C4-2B (cell line): ENCODE measurements around the gene QSOX2.

Source experiments
- H3K27ac ChIP-seq: fragments of 450-650 bp; 2 replicates; pipeline ENCODE4 v1.5.1; 2017
- ZFX ChIP-seq: fragments of 450-650 bp; IDR thresholded peaks from 2 replicates; pipeline ENCODE4 v1.6.1; 2017
- TF ChIP-seq, protein P1 (sequence below): fragments of 450-650 bp; conservative IDR thresholded peaks from 2 replicates; pipeline ENCODE4 v1.5.1; 2017; ENCODE audit warnings: mild to moderate bottlenecking

The QSOX2 gene

DNA sequence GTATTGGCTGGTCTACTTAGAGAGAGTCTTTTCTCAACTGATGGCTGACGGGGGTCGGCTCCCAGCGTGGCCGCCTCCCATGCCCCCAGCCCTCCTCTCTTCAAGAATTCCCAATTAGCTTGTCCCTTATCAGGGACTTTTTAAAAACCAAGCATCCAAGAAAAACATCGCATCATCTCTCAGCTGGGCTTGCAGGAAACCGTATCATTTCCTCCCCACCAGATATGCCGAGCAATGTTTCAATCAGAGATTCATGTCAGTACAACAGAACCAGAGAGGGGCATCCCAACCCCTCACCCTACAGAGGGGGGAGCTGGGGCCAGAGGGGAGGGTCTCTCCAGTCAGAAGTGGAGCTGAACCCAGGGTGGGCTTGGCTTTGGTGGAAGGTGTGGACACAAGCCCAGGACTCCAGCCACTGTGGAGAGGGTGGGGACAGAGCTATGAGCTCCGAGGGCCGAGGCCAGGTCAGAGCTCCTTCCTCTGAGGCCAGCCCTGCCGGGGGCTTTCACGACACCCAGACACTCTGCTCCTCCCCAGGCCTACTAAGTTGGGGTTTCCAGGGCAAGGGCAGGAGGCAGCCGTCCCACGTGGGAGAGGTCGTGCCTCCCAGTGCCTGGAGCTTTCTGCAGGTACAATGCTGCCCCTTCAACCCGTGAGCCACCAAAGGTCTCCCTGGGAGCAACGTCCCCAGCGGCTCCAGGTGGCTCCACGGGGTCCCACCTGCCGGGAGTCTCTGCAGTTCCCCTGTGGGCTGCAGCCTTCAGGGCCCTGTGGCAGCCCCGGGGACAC, 87.9 kb downstream of the QSOX2 start:
- H3K27ac ChIP-seq, result no peak overlapping the region
- TF ChIP-seq ZFX, result no peak
- TF ChIP-seq, protein P1, sequence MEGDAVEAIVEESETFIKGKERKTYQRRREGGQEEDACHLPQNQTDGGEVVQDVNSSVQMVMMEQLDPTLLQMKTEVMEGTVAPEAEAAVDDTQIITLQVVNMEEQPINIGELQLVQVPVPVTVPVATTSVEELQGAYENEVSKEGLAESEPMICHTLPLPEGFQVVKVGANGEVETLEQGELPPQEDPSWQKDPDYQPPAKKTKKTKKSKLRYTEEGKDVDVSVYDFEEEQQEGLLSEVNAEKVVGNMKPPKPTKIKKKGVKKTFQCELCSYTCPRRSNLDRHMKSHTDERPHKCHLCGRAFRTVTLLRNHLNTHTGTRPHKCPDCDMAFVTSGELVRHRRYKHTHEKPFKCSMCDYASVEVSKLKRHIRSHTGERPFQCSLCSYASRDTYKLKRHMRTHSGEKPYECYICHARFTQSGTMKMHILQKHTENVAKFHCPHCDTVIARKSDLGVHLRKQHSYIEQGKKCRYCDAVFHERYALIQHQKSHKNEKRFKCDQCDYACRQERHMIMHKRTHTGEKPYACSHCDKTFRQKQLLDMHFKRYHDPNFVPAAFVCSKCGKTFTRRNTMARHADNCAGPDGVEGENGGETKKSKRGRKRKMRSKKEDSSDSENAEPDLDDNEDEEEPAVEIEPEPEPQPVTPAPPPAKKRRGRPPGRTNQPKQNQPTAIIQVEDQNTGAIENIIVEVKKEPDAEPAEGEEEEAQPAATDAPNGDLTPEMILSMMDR, result no peak
